Measurements from ENCODE around the gene SLC26A1. TPM values are rescaled to one million over a fixed set of nuclear protein-coding genes. Genes with fewer than 3 reads are reported as not detected.

Gene SLC26A1
- total and polyA plus RNA-seq, 2 of the 13 experiments (the other 11 are each of a cell fraction or from before 2014, with no cell fraction given) = 5.4 to 22.9 TPM

- TF ChIP-seq NFAT5 (CRISPR knock-in tag; IDR thresholded peaks at IDR 0.05) (no peak), ZNF530 (CRISPR knock-in tag; IDR thresholded peaks at IDR 0.05; ENCODE audit: low read depth) (no peak), ZKSCAN1 (IDR thresholded peaks at IDR 0.05; ENCODE audit: low read length) (no peak), ZNF101 (CRISPR knock-in tag; IDR thresholded peaks at IDR 0.05; ENCODE audit: borderline replicate concordance, low read depth) (no peak)
- TF ChIP-seq, protein P1, sequence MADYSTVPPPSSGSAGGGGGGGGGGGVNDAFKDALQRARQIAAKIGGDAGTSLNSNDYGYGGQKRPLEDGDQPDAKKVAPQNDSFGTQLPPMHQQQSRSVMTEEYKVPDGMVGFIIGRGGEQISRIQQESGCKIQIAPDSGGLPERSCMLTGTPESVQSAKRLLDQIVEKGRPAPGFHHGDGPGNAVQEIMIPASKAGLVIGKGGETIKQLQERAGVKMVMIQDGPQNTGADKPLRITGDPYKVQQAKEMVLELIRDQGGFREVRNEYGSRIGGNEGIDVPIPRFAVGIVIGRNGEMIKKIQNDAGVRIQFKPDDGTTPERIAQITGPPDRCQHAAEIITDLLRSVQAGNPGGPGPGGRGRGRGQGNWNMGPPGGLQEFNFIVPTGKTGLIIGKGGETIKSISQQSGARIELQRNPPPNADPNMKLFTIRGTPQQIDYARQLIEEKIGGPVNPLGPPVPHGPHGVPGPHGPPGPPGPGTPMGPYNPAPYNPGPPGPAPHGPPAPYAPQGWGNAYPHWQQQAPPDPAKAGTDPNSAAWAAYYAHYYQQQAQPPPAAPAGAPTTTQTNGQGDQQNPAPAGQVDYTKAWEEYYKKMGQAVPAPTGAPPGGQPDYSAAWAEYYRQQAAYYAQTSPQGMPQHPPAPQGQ (CRISPR knock-in tag; IDR thresholded peaks at IDR 0.05; ENCODE audit: borderline replicate concordance) = no peak
Measured at GRCh38 chr4:951186-951585, 42.0 kb downstream of the SLC26A1 start (continued).

Data from HepG2 (cell line).